Suprapubic skin (tissue), 3 donors: ENCODE measurements around the gene STXBP1.

ENCODE experiments used
- EP300 ChIP-seq: sonication (generic); formaldehyde crosslinking; IDR thresholded peaks from one replicate; pipeline ENCODE4 v1.6.1; 2017; ENCODE audit warnings: antibody characterized with exemption
- TF ChIP-seq, protein P1 (sequence below), 2 donors: fragments of 200-600 bp in 1 of 2; fragments of 450-650 bp in 1 of 2; sonication (generic) in 1 of 2; IDR thresholded peaks; one replicate each; pipeline ENCODE4 v1.5.1; 2016 to 2019; ENCODE audit warnings: antibody characterized with exemption in 2 of 2, mild to moderate bottlenecking in 1 of 2, moderate library complexity in 1 of 2

DNA sequence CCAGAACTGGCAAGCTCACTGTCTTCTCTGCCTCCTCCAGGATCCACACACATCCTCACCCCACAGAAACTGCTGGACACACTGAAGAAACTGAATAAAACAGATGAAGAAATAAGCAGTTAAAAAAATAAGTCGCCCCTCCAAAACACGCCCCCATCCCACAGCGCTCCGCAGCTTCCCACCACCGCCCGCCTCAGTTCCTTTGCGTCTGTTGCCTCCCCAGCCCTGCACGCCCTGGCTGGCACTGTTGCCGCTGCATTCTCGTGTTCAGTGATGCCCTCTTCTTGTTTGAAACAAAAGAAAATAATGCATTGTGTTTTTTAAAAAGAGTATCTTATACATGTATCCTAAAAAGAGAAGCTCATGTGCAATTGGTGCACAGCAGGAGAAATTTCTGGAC, 78.7 kb downstream of the STXBP1 start:
- TF ChIP-seq, protein P1, sequence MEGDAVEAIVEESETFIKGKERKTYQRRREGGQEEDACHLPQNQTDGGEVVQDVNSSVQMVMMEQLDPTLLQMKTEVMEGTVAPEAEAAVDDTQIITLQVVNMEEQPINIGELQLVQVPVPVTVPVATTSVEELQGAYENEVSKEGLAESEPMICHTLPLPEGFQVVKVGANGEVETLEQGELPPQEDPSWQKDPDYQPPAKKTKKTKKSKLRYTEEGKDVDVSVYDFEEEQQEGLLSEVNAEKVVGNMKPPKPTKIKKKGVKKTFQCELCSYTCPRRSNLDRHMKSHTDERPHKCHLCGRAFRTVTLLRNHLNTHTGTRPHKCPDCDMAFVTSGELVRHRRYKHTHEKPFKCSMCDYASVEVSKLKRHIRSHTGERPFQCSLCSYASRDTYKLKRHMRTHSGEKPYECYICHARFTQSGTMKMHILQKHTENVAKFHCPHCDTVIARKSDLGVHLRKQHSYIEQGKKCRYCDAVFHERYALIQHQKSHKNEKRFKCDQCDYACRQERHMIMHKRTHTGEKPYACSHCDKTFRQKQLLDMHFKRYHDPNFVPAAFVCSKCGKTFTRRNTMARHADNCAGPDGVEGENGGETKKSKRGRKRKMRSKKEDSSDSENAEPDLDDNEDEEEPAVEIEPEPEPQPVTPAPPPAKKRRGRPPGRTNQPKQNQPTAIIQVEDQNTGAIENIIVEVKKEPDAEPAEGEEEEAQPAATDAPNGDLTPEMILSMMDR (IDR thresholded peaks at IDR 0.05), result no peak
- no peak for TF ChIP-seq EP300
